ENCODE measurements around the gene ATF2. TPM values are rescaled to one million over a fixed set of nuclear protein-coding genes. Genes with fewer than 3 reads are reported as not detected.

Gene ATF2
- total RNA-seq, 2 donors from 2014 or later = 35.9 to 56.4 TPM

DNA sequence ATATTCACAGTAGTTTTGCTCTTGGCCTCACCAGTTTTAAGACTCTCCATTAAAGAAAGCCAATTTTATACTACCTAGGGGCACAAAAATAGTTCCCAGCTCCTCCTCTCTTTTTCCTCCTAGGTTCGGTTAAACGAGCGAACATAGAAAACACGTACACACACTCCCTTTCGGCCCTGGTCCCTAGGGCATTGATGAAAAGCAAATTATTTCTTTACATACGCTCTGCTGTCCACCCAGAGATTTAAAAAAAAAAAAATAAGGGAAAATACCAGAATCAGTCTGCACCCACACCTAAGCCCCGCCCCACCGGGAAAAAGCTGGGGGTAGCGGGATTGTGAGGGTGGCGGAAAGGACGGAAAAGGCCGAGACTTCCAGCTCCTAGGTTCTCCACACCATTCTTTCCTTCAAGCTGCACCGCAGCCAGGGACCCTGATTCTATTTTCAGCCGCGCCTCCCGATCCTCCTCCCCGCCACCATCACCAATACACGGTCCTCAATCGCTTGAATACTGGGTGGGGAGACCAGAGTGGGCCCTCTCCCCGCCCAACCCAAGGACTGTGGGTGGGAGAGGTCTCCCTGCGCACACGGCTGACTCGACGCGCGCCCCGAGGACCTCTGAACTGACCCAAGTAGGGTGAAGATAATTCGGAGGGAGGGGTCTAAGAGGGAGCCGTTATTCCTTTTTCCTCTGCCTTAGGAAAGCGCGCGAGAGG, 769 bp downstream of the ATF2 start:
- peaks cover 7% of the 10 kb centered on the region for H3K4me1 ChIP-seq (replicated peaks)
- intact Hi-C loops (cut with DNase I) = loop anchor here (5.0 kb wide), 1 partner anchor 925 kb away; the partner anchor contains the start of gene HOXD13
- TF ChIP-seq POLR2A (IDR thresholded peaks at IDR 0.05) = no peak
- TF ChIP-seq, protein P1, sequence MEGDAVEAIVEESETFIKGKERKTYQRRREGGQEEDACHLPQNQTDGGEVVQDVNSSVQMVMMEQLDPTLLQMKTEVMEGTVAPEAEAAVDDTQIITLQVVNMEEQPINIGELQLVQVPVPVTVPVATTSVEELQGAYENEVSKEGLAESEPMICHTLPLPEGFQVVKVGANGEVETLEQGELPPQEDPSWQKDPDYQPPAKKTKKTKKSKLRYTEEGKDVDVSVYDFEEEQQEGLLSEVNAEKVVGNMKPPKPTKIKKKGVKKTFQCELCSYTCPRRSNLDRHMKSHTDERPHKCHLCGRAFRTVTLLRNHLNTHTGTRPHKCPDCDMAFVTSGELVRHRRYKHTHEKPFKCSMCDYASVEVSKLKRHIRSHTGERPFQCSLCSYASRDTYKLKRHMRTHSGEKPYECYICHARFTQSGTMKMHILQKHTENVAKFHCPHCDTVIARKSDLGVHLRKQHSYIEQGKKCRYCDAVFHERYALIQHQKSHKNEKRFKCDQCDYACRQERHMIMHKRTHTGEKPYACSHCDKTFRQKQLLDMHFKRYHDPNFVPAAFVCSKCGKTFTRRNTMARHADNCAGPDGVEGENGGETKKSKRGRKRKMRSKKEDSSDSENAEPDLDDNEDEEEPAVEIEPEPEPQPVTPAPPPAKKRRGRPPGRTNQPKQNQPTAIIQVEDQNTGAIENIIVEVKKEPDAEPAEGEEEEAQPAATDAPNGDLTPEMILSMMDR (IDR thresholded peaks at IDR 0.05) = no peak
- TF ChIP-seq POLR2AphosphoS5 (IDR thresholded peaks at IDR 0.05) = no peak
- no peaks in the 10 kb centered on the region for H3K9me3 ChIP-seq
- H3K36me3 ChIP-seq = no peaks in the 10 kb centered on the region
- H3K27me3 ChIP-seq (replicated peaks; ENCODE audit: insufficient read depth) = no peaks in the 10 kb centered on the region
- H3K27ac ChIP-seq = peak overlapping the region; percentile 94 to 95
- under 1% methylated on average over 32 of the region's 32 CpGs for WGBS
- H3K4me3 ChIP-seq = peak overlapping the region; percentile 93 to 98
- DNase-seq (ENCODE audit: low spot score) = no peak

DNA sequence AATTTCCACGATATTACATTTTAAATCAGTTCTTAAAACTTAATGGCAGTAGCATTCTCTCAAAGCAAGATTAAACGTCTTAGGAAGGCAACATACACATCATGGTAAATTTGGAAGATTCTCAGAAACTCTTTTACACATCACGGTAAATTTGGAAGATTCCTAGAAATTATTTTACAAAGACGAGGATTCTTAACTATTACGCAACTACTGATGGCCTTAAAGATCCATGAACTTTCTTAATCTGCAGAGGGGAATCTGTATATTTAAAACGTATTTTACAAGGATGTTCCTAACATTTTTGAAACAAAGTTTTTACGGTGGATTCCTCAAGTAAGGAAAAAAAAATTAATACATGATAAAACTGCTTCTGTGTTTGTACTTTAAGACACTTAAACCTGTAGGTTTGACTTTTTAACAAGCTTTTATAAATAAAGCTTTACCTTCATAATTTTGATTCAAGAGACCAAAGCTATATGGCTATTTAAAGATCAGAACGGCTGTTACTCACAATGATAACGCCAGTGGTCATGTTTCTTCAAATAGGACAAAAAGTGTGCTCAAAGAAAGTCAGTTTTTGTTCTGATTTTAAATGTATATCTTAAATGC, 1.7 kb downstream of the ATF2 start:
- intact Hi-C loops (cut with DNase I) = loop anchor here (5.0 kb wide), 1 partner anchor 926 kb away; the partner anchor contains the start of gene HOXD13
- 37% methylated on average over 9 of the region's 9 CpGs for WGBS

DNA sequence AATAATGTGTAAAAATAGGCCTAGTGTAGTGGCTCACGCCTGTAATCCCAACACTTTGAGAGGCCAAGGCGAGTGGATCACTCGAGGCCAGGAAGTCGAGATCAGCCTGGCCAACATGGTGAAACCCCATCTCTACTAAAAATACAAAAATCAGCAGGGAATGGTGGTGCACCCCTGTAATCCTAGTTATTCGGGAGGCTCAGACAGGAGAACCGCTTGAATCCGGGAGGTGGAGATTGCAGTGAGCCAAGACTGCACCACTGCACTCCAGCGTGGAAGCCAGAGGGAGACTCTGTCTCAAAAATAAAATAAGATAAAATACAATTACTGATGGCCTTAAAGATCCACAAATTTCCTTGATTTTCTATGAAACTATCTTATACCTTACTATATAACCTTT, 3.8 kb downstream of the ATF2 start:
- intact Hi-C loops (cut with DNase I) = no loop called here
- Histone ChIP-seq H3K27me3 (replicated peaks; ENCODE audit: insufficient read depth) (no peaks in the 10 kb centered on the region), H3K36me3 (no peaks in the 10 kb centered on the region), H3K4me1 (replicated peaks) (peaks cover 7% of the 10 kb centered on the region), H3K4me3 (no peak overlapping the region), H3K9me3 (no peaks in the 10 kb centered on the region), H3K27ac (no peak overlapping the region)
- no peak for DNase-seq (ENCODE audit: low spot score)
- 93% methylated on average over 8 of the region's 8 CpGs for WGBS
- TF ChIP-seq, protein P1 (IDR thresholded peaks at IDR 0.05) = no peak
- TF ChIP-seq POLR2A (IDR thresholded peaks at IDR 0.05) (no peak), POLR2AphosphoS5 (IDR thresholded peaks at IDR 0.05) (no peak)

More for the DNA sequence above, 1.7 kb downstream of the ATF2 start:
- no peak overlapping the region for H3K27ac ChIP-seq
- TF ChIP-seq, protein P1 (IDR thresholded peaks at IDR 0.05) = no peak
- TF ChIP-seq POLR2AphosphoS5 (IDR thresholded peaks at IDR 0.05) (no peak), POLR2A (IDR thresholded peaks at IDR 0.05) (no peak)
- peaks cover 7% of the 10 kb centered on the region for H3K4me1 ChIP-seq (replicated peaks)
- peak overlapping the region in 1 of 2 donors; percentile 98 for H3K4me3 ChIP-seq
- DNase-seq (ENCODE audit: low spot score) = no peak
- no peaks in the 10 kb centered on the region for H3K27me3 ChIP-seq (replicated peaks; ENCODE audit: insufficient read depth)
- no peaks in the 10 kb centered on the region for H3K9me3 ChIP-seq
- H3K36me3 ChIP-seq = no peaks in the 10 kb centered on the region

DNA sequence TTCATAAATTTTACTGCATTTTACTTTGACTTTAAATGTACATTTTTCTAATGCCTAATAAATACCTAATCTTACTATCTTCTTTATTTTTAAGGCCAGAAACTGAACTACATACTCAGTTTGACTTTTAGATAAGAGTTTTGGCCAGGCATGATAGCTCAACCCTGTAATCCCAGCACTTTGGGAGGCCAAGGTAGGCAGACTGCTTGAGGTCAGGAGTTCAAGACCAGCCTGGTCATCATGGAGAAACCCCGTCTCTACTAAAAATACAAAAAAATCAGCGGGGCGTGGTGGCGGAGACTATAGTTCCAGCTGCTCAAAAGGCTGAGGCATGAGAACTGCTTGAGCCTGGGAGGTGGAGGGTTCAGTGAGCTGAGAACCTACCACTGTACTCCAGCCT, 9.1 kb downstream of the ATF2 start:
- 93% methylated on average over 4 of the region's 4 CpGs for WGBS
- no peaks in the 10 kb centered on the region for H3K36me3 ChIP-seq
- no peak for DNase-seq (ENCODE audit: low spot score)

More for the DNA sequence above, 9.1 kb downstream of the ATF2 start:
- no peak overlapping the region for H3K4me3 ChIP-seq
- H3K9me3 ChIP-seq = no peaks in the 10 kb centered on the region
- no peaks in the 10 kb centered on the region for H3K4me1 ChIP-seq (replicated peaks)
- intact Hi-C loops (cut with DNase I) = no loop called here
- no peaks in the 10 kb centered on the region for H3K27me3 ChIP-seq (replicated peaks; ENCODE audit: insufficient read depth)
- TF ChIP-seq POLR2A (IDR thresholded peaks at IDR 0.05) (no peak), POLR2AphosphoS5 (IDR thresholded peaks at IDR 0.05) (no peak)
- TF ChIP-seq, protein P1 (IDR thresholded peaks at IDR 0.05) = no peak
- no peak overlapping the region for H3K27ac ChIP-seq
